Uterus (tissue), 2 donors: ENCODE results near the gene TLE1.

Experiments used
- POLR2A ChIP-seq, 2 donors: fragments of 450-650 bp; IDR thresholded peaks; one replicate each; pipeline ENCODE4 v1.6.1; 2016; ENCODE audit warnings: antibody characterized with exemption in 2 of 2, mild to moderate bottlenecking in 1 of 2, moderate library complexity in 1 of 2
- TF ChIP-seq, protein P1 (sequence below), 4 experiments: fragments of 200-600 bp in 2 of 4; fragments of 450-650 bp in 2 of 4; sonication (generic) in 2 of 4; IDR thresholded peaks; one replicate each; pipeline ENCODE4 v1.5.1; 2016 to 2019; ENCODE audit warnings: antibody characterized with exemption in 4 of 4, mild to moderate bottlenecking in 2 of 4, moderate library complexity in 1 of 4

DNA sequence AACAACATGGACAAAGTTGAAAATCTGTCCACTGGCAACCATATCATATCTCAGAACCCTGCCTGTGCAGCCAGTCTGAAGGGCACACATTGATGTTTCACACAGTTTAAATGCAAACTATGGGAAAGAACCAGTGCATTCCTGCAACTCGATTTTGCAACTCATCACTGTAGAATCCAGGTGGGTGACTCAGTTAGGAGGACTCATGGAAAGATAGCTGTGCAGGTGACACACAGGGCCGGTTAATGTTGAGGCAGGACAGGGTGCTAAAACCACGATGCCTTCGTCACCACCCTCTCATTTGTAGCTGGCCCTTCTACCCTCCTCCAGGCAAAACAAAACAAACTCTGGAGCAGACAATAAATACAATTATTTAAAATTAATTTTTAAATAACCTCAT, 62.8 kb downstream of the TLE1 start:
- TF ChIP-seq, protein P1, sequence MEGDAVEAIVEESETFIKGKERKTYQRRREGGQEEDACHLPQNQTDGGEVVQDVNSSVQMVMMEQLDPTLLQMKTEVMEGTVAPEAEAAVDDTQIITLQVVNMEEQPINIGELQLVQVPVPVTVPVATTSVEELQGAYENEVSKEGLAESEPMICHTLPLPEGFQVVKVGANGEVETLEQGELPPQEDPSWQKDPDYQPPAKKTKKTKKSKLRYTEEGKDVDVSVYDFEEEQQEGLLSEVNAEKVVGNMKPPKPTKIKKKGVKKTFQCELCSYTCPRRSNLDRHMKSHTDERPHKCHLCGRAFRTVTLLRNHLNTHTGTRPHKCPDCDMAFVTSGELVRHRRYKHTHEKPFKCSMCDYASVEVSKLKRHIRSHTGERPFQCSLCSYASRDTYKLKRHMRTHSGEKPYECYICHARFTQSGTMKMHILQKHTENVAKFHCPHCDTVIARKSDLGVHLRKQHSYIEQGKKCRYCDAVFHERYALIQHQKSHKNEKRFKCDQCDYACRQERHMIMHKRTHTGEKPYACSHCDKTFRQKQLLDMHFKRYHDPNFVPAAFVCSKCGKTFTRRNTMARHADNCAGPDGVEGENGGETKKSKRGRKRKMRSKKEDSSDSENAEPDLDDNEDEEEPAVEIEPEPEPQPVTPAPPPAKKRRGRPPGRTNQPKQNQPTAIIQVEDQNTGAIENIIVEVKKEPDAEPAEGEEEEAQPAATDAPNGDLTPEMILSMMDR (IDR thresholded peaks at IDR 0.05) = no peak
- no peak for TF ChIP-seq POLR2A (IDR thresholded peaks at IDR 0.05)
